Measurements from ENCODE around the gene ERICH4.
A peak's percentile ranks its signal among the peaks of the same experiment; 100 is the strongest.
"Not testable (repeated sequence)": the region's sequence is repeated elsewhere in the genome, so short reads cannot be mapped to it uniquely, and the experiment has no call there.

The ERICH4 gene

GRCh38 chr19:41430922-41431321 lies 12.0 kb upstream of the ERICH4 start:
- no peak overlapping the region for H3K27ac ChIP-seq
- TF ChIP-seq, protein P1, sequence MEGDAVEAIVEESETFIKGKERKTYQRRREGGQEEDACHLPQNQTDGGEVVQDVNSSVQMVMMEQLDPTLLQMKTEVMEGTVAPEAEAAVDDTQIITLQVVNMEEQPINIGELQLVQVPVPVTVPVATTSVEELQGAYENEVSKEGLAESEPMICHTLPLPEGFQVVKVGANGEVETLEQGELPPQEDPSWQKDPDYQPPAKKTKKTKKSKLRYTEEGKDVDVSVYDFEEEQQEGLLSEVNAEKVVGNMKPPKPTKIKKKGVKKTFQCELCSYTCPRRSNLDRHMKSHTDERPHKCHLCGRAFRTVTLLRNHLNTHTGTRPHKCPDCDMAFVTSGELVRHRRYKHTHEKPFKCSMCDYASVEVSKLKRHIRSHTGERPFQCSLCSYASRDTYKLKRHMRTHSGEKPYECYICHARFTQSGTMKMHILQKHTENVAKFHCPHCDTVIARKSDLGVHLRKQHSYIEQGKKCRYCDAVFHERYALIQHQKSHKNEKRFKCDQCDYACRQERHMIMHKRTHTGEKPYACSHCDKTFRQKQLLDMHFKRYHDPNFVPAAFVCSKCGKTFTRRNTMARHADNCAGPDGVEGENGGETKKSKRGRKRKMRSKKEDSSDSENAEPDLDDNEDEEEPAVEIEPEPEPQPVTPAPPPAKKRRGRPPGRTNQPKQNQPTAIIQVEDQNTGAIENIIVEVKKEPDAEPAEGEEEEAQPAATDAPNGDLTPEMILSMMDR (conservative IDR thresholded peaks at IDR 0.05) = no peak
- no peak for TF ChIP-seq ZFX (IDR thresholded peaks at IDR 0.05)

GRCh38 chr19:41431426-41432386 lies 11.2 kb upstream of the ERICH4 start:
- H3K27ac ChIP-seq = no peak overlapping the region
- TF ChIP-seq, protein P1 (conservative IDR thresholded peaks at IDR 0.05) = peak; percentile 1; the same call in 1 of the 2 replicates
- no peak for TF ChIP-seq ZFX (IDR thresholded peaks at IDR 0.05)

DNA sequence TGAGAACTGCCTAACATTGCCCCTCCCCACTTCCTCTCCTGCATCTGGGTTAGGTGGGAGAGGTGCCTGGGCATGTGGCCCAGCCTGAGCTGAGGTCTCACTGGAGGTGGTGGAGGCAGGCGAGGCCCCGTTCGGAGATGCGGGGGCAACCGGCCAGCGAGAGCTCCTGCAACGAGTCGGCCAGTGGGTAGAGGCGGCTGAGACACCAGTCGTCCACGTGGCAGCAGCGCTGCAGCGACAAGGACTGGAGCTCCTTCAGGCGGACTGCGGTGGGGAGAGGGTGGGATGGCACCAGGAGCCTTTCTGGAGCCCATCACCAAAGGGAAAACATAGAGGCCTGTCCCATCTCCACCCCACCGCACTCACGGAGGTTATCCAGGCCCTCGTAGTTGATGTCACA lies 9.8 kb upstream of the ERICH4 start:
- H3K27ac ChIP-seq = no peak overlapping the region

GRCh38 chr19:41434450-41434849 lies 8.5 kb upstream of the ERICH4 start:
- TF ChIP-seq, protein P1 (conservative IDR thresholded peaks at IDR 0.05) = no peak
- TF ChIP-seq ZFX (IDR thresholded peaks at IDR 0.05) = no peak

More for the DNA sequence above, 9.8 kb upstream of the ERICH4 start:
- TF ChIP-seq, protein P1 (conservative IDR thresholded peaks at IDR 0.05) = no peak
- TF ChIP-seq ZFX (IDR thresholded peaks at IDR 0.05) = no peak

GRCh38 chr19:41435376-41435775 lies 7.6 kb upstream of the ERICH4 start:
- H3K27ac ChIP-seq = not testable (repeated sequence)

More at GRCh38 chr19:41434450-41434849, 8.5 kb upstream of the ERICH4 start:
- no peak overlapping the region for H3K27ac ChIP-seq

GRCh38 chr19:41435936-41436673 lies 6.9 kb upstream of the ERICH4 start:
- no peak overlapping the region for H3K27ac ChIP-seq
- TF ChIP-seq, protein P1 (conservative IDR thresholded peaks at IDR 0.05) = no peak
- no peak for TF ChIP-seq ZFX (IDR thresholded peaks at IDR 0.05)

DNA sequence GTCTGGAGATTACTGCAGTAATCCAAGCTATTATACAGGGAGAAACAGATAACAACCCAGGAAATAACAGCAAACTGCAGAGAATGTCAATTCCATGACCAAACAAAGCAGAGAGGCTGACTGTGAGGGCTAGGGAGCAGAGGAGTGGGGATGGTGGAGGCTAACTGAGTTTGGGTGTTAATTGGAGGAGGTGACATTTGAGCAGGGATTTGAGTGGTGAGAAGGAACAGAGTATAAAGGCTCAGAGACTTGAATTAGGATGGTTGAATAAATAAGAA lies 6.3 kb upstream of the ERICH4 start:
- H3K27ac ChIP-seq = no peak overlapping the region
- TF ChIP-seq ZFX (IDR thresholded peaks at IDR 0.05) = no peak
- TF ChIP-seq, protein P1 (conservative IDR thresholded peaks at IDR 0.05) = no peak
